A673 (cell line): ENCODE measurements around the gene TTC21A. TPM values are rescaled to one million over a fixed set of nuclear protein-coding genes. Genes with fewer than 3 reads are reported as not detected.

Source experiments
- BruUV-seq: library from RNA; stranded (reverse); fragments of 400-500 nt; replicated peaks from 2 replicates; lab custom pipeline; 2021; lab: Mats Ljungman, UMichigan
- CTCF ChIA-PET: fragments of 300-600 bp; sonication (Branson Sonifier 250); formaldehyde crosslinking; loops from one replicate; lab custom pipeline; 2022; ENCODE audit warnings: antibody characterized with exemption; lab: Charles Lee
- POLR2A ChIA-PET: fragments of 300-600 bp; sonication (Branson Sonifier 250); formaldehyde crosslinking; loops from one replicate; lab custom pipeline; 2022; ENCODE audit warnings: antibody characterized with exemption; ENCODE audit not compliant: low non-redundant PET; lab: Charles Lee
- DNase-seq: peaks from one replicate; pipeline ENCODE4 v3.0.0-alpha.2; 2015; ENCODE audit warnings: low spot score
- H3K27ac ChIP-seq: fragments of 200-600 bp; sonication (generic); 2 replicates; pipeline ENCODE4 v1.5.1; 2016; ENCODE audit warnings: mixed run types, low read depth, mild to moderate bottlenecking, mixed read lengths, antibody characterized with exemption, low read length; ENCODE audit not compliant: poor library complexity, severe bottlenecking
- H3K27me3 ChIP-seq: fragments of 200-600 bp; sonication (generic); replicated peaks from 2 replicates; pipeline ENCODE4 v1.6.1; 2017; ENCODE audit warnings: mixed run types, low read depth, mild to moderate bottlenecking, mixed read lengths, antibody characterized with exemption, low read length; ENCODE audit not compliant: insufficient read depth, poor library complexity
- H3K36me3 ChIP-seq: fragments of 200-600 bp; sonication (generic); 2 replicates; pipeline ENCODE4 v1.6.1; 2016; ENCODE audit warnings: mixed run types, mild to moderate bottlenecking, mixed read lengths, antibody characterized with exemption, low read length; ENCODE audit not compliant: insufficient read depth, poor library complexity, severe bottlenecking
- H3K4me1 ChIP-seq: fragments of 200-600 bp; sonication (generic); 2 replicates; pipeline ENCODE4 v1.6.1; 2017; ENCODE audit warnings: mixed run types, mild to moderate bottlenecking, mixed read lengths, antibody characterized with exemption, low read length; ENCODE audit not compliant: insufficient read depth, poor library complexity, severe bottlenecking
- H3K4me3 ChIP-seq: fragments of 200-600 bp; sonication (generic); 2 replicates; pipeline ENCODE4 v1.5.1; 2016; ENCODE audit warnings: low read depth, mixed run types, mild to moderate bottlenecking, mixed read lengths, low read length; ENCODE audit not compliant: poor library complexity, severe bottlenecking
- H3K9me3 ChIP-seq: fragments of 200-600 bp; sonication (generic); 2 replicates; pipeline ENCODE4 v1.6.1; 2016; ENCODE audit warnings: mixed run types, low read depth, mild to moderate bottlenecking, mixed read lengths, antibody characterized with exemption, low read length; ENCODE audit not compliant: poor library complexity, severe bottlenecking
- CTCF ChIP-seq: fragments of 300-800, 200-600 bp; sonication (generic); conservative IDR thresholded peaks from 2 replicates; pipeline ENCODE4 v1.5.1; 2017; ENCODE audit warnings: low read depth, mild to moderate bottlenecking, antibody characterized with exemption, low read length, moderate library complexity, mixed read lengths
- EZH2 ChIP-seq: fragments of 200-600 bp; sonication (generic); IDR thresholded peaks from 2 replicates; pipeline ENCODE4 v1.6.1; 2017; ENCODE audit warnings: borderline replicate concordance, low read depth, mild to moderate bottlenecking, mixed read lengths, antibody characterized with exemption, low read length; ENCODE audit not compliant: poor library complexity, severe bottlenecking
- intact Hi-C: fragments of 100-400 bp; cut with micrococcal nuclease; formaldehyde crosslinking; loops from one replicate; pipeline ENCODE4 v1.10.0; 2022; ENCODE audit not compliant: unreplicated experiment
- total RNA-seq: library from RNA; stranded (reverse); gene quantifications from 2 replicates; pipeline ENCODE4 v1.2.3, GENCODE V29; 2021

Gene TTC21A
- total RNA-seq, 1 experiment from 2014 or later = 1.4 TPM

DNA sequence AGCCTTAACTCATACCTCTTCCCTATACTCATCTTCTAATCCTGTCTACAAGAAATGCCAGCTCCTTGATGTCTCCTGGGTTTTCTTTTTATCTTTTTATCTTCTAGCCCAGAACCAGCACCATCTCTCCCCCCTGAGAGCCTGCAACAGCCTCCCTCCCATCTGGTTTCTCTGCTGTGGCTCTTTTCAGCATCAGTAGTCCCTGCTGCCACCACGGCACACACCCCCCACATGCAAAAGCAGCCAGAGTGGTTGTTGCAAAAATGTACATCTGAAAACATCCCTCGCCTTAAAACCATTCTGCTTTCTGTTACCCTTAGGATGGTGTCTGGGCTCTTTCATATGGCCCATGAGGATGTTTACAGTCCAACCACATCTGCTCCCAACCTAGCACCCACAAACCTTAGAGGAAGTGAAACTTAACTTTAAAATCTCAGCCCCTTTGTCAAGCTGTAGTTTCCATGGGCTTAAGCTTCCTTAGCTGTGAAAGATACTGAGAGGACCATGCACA, 775 bp downstream of the TTC21A start:
- ChIA-PET CTCF (no interaction called here), POLR2A (no interaction called here)
- Histone ChIP-seq H3K4me3 (peak overlapping the region; percentile 85), H3K4me1 (no peaks in the 10 kb centered on the region), H3K27me3 (no peaks in the 10 kb centered on the region), H3K27ac (no peak overlapping the region), H3K36me3 (no peaks in the 10 kb centered on the region), H3K9me3 (no peaks in the 10 kb centered on the region)
- DNase-seq = no peak
- intact Hi-C loops = loop anchor here (10.0 kb wide), 1 partner anchor 77 kb away; no protein-coding TSS in a partner anchor
- BruUV-seq = no TSS peak
- no peak for TF ChIP-seq CTCF
- TF ChIP-seq EZH2 = no peak

DNA sequence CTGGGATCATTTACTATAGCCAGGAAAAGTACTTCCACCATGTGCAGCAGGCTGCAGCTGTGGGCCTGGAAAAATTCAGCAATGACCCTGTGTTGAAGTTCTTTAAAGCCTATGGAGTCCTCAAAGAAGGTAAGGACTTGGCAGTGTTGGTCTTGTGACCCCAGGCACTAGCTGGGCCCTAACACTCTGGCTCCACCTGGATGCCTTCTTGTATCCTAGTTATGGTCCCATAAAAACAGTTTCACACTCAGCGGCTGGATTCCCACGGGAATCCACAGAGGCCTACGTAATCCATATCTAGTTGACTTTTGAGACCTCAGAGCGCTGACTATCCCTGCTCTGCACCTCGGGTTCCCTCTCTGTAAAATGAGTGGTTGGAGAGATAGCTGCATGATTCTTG, 1.6 kb downstream of the TTC21A start:
- CTCF ChIA-PET = no interaction called here
- H3K27ac ChIP-seq = no peak overlapping the region
- POLR2A ChIA-PET = no interaction called here
- BruUV-seq = no TSS peak
- H3K27me3 ChIP-seq = no peaks in the 10 kb centered on the region
- no peaks in the 10 kb centered on the region for H3K9me3 ChIP-seq
- intact Hi-C loops = loop anchor here (10.0 kb wide), 1 partner anchor 76 kb away; no protein-coding TSS in a partner anchor
- no peak overlapping the region for H3K4me3 ChIP-seq
- no peaks in the 10 kb centered on the region for H3K36me3 ChIP-seq
- H3K4me1 ChIP-seq = no peaks in the 10 kb centered on the region
- no peak for DNase-seq
- no peak for TF ChIP-seq CTCF
- no peak for TF ChIP-seq EZH2

DNA sequence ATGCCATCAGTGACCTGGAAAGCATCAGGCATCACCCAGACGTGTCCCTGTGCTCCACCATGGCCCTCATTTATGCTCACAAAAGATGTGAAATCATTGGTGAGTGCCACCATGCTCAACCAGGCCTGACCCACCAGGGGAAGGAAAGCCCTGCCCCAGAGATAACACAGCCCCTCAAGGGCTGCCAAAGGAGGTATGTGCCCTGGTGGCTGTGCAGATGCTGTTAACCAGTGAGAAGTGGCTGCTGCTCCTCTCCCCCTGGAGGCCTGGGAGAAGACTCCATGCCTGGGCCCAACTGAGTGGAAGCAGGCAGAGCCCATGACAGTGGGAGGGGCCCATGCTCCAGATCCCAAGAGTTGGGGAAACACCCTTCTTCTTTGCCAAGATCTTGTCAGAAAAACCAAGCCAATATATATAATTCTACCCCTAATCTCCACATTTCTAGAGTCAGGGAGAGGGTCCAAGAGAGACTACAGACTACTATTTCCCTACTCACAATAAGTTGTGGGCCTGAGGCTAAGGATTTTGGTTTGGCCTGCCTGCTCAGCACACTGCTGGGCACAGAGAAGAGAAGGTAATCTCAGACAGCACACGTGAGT, 2.7 kb downstream of the TTC21A start:
- Histone ChIP-seq H3K4me1 (no peaks in the 10 kb centered on the region), H3K9me3 (no peaks in the 10 kb centered on the region), H3K27me3 (no peaks in the 10 kb centered on the region), H3K36me3 (no peaks in the 10 kb centered on the region), H3K27ac (no peak overlapping the region), H3K4me3 (no peak overlapping the region)
- ChIA-PET CTCF (no interaction called here), POLR2A (no interaction called here)
- no TSS peak for BruUV-seq
- DNase-seq = no peak
- TF ChIP-seq CTCF = no peak
- intact Hi-C loops = no loop called here
